Islet precursor cell (in vitro differentiated cells): ENCODE results near the gene CFI.

ENCODE experiments used
- DNase-seq: peaks from one replicate; pipeline ENCODE4 v3.0.0-alpha.2; 2018

The CFI gene

DNA sequence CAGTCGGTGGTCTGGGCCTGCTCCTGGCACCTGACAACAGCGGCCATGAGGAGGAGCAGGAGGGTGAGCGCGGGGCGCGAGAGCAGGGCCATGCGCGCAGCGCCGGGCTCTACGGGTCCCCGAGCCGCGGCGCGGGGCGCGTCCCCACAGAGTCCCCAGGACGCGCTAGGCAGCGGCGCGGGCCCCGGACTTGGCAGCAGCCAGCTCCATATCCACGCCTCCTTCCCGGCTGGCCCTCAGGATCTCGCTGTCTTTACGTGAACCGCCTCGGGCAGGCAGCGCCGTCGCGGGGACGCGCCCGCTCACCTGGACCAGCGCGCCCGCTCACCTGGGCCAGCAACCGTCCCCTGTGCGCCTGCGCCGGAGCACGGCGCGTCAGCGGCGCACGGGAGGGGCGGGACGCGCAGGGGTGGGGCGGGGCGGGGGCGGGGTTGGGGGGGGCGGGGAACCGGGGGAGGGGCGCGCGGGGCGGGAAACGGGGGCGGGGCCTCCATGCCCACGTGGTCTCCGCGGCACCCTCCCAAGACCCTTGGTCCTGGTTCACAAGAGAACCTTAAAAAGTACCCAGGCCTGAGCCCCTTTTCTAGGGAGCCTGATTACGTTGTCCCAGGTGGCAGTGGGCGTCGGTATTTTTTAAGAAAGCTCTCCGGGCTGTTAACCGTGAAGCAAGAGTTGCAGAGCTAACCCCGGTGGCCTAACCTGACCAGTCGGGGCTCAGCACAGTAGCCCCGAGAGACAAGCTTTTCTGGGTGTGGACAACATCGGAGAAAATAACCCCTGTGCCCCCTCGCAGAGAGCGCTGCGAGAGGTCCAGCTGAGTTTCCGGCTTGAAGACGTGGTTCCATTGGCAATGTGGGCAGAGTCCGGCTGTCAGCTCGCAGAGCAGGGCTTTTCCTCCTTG is 71.8 kb downstream of the CFI start, which contains the start of gene PLA2G12A:
Gene PLA2G12A, minus strand, starts transcription at position 353 of the 901 bp plus-strand sequence. Its CDS starts 261 bp downstream, at position 92.
- peak; percentile 93 for DNase-seq

DNA sequence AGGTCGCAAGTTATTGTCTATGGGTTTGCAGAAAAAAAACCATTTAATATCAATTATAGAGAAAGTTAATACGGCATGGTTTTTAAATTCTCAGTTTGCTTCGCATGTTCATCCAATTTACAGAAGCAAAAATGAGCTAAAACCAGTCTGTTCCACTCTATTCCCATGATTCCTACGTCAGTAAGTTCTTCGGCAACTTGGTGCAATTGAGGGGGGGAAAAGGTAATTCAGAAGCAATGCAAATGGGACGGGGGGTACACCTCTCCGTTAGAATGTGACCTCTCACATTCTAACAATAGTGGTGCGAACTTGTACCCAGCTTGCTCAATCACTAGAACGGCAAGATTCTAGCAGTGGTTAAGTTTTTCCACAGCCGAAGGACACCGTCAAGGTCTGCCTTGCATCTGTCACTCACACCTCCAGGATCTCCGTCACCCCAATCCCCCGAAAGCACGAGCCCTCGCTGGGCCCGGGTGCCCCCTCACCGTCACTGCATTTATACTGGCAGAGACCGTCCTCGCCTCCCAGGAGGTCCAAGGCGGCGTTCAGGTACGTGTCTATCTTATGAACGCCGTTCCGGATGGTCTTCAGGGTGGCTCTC is 72.6 kb downstream of the CFI start:
- DNase-seq, result no peak

DNA sequence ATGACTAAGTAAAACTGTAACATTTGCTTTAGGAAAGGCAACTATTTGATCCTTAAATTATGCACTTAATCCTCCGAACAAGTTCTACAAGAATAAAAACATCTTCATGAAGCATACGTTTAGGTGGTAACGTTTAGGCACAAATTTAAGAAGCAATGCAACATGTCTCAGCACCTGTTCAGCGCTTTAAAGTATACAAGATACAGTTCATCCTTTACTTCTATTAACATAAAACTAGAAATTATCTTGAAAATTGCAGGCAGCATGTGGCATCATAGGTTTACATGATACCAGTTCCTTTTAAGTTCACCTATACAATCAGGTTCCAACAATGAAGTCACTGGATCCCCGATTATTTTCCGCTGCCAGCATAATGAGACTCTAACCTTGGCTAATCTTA is 73.4 kb downstream of the CFI start:
- no peak for DNase-seq

DNA sequence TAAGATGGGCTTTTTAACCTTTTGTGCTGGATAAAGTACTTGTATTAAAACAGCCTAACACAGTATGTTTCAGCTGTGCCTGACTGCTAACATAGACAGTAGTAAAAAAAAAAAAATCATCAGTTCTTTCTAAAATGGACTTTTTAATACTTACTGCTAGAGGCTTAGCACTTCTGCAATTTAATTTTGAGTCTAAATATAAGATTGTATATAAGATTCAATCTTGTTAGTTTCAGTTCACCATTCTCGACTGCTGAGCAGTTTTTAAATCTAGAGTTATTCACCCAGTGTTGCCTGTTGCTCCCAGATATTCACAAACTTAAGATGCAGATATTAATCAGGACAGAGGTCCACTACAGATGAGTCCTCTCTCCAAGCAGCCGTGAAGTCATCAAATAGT is 78.7 kb downstream of the CFI start:
- DNase-seq, result no peak

DNA sequence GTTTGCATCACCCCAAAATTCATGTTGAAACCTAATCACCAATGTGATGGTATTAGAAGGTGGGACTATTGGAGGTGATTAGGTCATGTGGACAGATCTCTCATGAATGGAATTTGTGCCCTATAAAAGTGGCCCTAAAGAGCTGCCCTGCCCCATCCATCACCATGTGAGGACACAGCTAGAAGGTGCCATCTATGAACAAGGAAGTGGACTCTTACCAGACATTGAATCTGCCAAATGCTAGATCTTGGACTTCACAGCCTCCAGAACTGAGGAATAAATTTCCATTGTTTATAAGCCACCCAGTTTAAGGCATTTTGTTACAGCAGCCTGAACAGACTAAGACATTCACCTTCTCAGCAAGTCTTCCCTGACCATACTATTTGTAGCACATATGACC is 79.4 kb downstream of the CFI start:
- no peak for DNase-seq

DNA sequence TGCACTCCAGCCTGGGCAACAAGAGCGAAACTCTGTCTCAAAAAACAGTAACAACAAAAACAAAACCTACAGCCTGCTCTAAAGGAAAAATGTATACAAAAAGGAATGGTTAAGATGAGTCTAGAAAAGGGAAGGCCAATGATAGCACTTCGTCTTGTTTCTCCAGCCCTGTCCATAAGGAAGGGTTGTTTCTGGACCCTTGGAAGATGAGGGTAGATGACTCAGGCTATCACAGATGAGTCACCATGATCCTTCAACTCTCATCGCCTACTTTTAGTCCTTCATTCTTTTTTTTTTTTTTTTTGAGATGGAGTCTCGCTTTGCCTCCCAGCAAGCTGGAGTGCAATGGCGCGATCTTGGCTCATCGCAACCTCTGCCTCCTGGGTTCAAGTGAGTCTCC is 80.8 kb downstream of the CFI start:
- DNase-seq, result no peak

DNA sequence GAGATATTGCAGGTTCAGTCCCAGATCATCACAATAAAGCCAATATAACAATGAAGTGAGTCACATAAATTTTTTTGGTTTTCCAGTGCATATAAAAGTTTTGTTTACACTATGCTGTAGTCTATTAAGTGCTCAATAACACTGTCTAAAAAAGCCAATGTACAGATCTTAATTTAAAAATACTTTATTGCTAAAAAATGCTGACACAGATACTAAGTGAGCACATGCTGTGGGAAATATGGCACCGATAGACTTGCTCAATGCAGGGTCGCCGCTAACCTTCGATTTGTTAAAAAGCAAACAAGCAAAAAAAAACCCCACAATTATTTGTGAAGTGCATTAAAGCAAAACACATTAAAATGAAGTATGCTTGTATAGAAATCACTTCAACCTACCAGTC is 82.2 kb downstream of the CFI start:
- no peak for DNase-seq

DNA sequence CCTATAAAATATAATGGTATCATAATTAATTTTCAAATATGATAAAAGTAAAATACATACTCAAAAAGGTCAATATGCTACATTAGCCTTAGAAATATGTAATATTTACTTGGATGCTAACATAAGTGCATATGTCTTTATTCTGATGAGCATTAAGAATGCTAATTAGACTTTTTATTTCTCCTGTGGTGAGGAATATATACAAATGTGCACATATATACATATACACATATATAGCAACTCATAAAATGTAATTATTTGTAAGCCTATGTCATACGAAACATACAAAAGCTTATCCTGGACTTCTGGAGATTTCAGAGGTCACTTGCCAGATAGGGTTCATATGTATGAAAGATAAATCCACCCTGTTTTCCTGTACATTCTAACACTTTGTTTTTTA is 83.0 kb downstream of the CFI start:
- no peak for DNase-seq

DNA sequence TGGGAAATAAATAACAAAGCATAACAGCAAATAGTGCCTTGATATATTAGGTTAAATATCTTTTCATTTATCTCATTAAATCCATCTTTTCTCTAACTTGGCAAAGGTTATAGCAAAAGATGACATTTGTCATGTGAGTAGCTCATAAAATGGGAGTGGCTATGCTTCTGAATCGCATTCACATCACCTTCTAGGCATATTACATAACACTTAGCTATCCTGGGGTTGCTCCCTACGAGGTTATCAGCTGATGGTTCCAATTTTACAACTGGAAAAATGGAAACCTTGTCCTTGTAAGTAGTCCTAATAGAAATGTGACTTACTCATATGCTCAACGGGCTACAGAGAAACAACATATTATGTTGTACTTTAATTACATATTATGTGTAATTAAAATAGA is 88.3 kb downstream of the CFI start:
- DNase-seq, result no peak

DNA sequence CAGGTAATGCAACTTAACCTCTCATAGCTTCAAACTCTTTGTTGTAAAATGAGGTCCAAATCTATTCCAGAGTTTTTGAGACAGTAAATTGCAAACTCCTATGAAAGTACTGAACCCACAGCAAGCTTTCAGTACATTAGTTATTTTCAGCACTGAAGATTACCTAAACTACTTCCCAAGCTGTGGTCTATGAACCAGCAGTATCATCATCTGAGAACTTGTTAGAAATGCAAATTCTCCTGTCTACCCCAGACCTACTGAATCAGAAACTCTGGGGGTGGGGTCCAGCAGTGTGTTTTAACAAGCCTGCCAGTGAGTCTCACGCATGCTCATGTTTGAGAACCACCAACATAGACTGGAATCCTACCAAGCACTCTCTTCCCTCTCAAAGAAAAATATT is 92.8 kb downstream of the CFI start:
- no peak for DNase-seq

DNA sequence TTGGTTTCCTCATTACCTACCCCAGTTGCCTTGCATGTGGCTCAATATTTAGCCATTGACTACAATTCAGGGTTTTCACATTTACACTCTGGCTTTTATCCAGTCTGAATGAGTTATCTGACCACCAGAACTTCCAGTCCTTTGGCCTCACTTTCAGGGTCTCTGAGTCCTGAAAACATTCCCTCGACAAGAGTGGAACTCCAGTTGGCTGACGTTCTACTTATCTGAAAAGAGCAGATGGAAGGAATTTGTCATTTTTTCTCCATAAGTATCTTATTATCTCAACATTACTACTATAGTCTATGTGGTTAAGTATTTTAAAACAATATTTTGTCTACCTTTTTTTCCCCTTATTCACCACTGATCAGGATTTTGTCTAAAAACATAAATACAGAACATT is 93.4 kb downstream of the CFI start:
- no peak for DNase-seq

DNA sequence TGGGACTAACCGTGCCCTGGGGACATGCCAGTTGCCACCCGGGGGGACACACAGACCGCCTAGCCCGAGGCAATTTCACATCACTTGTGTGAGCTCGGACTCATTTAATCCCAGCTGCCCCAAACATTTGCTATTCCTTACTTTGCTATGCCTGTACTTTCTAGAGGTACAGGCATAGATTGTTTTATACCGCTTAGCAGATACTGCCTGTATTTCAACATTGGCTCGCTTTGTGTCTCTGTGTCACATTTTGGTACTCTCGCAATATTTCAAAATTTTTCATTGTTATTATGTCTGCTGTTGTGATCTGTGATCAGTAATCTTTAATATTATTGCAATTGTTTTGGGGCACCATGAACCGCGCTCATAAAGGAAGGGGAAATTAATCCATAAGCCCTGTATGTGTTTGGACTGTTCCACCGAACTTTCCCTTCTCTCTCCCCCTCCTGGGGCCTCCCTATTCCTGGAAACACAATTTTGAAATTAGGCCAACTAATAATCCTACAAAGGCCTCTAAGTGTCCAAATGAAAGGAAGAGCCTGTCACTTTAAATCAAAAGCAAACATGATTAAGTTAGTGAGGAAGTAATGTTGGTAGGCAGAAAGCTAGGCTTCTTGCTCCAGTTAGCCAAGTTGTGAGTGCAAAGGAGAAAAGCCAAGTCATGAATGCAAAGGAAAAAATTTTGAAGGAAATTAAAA is 98.0 kb downstream of the CFI start:
- DNase-seq, result no peak

DNA sequence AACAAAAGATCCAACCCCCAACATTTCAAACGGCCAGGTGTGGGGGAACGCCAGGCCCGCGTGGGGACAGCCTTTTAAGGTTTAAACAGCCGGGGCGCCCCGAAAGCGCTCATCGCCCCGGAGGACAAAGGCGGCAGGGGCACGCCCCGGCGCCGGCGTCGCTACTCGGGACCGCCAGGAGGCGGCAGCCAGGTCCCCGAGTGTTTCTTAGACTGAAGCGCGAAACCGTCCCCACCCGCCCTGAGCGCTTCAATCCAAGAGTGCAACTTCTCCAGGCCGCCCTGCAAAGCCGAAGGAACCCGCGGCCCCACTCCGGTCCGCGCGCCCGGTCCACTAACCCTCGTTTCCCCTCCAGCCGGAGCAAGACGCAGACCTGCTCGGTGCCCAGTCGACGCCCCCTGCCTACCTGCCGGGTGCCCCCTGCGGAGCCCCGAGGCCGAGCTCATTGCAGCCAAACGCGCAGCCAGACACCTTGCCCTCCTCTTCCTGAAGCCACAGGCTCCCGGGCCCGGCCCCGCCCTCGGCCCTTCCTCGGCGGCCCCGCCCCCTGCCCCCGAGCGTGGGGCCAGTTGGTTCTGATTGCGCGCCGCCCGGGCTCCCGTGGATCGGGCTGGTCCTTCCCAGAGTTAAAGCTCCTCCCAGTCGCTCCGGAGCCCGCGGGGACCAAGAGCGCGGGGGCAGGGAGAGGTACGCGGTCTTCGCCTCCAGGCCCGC is 98.7 kb downstream of the CFI start, which contains the start of gene CASP6:
Gene CASP6, minus strand, starts transcription at position 496 of the 714 bp plus-strand sequence. Its CDS starts 50 bp downstream, at position 446.
- DNase-seq, result peak; percentile 89

DNA sequence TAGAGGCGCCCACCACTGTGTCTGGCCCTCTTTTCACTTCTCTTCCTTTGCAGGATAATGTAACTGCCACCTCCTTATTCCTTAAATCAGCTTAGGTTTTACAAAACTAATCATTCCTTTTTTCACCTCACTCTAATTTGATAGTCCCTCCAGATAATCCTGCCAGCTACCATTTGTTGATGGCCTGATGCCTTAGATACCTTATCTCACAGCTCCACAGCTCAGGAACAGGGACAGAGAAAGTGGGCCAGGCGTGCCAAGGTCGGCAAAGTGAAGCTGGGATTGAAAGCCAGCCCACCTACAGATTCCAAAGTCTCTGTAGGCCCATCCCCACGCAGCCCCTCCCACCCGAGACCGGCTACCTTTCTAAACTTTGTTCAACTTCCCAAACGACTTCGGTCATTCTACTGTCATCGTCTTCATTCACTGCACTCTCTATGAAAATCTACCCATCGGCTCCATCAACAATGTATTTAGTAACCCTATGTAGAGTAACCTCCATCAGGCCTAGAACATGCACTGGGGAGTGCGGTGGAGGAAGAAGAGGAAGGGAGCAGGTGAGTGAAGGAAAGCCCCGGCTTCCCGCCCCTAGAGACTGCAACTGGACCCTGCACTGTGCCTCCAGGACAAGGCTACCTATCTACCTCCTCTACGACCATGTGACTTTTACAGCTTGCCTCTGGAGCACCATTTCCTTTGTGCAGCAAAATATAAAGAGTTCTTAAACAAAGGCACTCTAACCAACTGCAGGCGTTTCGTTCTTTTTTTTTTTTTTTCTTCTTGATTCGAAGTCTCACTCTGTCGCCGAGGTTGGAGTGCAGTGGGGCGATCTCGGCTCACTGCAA is 100.0 kb downstream of the CFI start:
- DNase-seq, result peak; percentile 56

DNA sequence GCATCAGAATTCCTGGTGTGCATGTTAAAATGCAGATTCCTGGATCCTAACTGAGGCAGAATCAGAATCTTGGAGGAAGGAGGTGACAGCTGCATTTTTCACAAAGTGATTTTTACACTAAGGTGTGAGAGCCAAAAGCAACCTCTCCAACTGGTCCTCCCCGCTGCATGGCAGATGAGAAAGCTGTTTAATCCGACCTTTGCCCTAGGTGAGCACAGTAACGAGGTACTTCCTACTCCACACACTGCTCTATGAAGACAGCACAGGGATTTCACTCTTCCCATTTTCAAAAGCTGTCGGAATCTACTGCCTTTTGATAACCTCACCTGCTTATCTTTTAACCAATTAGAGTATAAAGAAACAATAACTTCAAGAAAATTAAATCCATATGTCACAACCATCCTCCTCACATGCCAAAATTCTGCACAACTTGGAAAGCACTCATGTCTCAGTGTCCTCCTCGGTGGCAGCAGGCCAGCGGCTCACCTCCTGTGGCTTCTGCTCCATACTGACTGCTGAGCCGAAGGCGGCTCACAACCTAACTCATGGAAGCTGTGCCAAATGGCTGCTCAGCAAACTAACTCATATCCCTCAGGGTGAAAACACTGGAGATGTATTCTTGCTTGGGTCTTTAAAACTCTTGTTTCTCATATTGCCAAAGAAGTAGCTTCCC is 102.1 kb downstream of the CFI start:
- DNase-seq, result no peak

DNA sequence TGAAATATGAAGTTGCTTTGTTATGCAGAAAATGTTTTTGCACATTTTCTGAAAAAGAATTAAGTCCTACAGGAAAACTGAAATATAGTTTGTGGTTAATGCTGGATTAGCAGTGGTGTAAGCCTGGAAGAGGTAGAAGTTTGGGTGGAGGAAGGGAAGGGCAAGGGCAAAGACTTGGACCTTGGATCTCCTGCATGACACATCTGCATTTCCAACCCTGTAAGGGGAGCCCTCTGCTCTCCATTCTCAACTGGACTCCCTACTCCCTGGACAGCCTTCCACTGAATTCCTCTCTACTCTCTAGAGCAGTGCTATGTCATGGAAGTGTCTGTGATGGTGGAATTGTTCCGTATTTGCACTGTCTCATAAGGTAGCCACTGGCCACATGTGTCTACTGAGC is 103.1 kb downstream of the CFI start:
- DNase-seq, result no peak

DNA sequence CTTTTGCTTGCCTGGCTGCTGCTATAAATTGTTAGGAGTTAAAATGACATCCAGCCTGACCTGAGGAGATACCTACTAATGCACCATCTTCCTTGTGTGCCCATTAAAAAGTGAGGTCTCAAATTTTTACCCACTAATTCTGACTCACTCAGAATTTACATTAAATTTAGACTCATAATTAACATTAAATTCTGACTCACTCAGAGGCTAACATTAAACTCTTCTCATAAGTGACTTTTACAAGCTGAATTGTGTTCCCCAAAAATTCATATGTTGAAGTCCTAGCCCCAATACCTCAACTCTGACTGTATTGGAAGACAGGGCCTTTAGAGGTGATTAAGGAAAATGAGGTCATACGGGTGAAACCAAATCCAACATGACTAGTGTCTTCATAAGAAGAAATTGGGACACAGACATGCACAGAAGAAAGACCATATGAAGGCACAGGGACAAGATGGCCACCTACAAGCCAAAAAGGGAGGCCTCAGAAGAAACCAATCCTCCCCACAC is 110.3 kb downstream of the CFI start:
- no peak for DNase-seq
